Stimulated activated CD4-positive, alpha-beta T cell treated with anti-CD3 and anti-CD28 coated beads, Interleukin-15, amount 100 ng/mL, for 48 hours (primary cell): Measurements from ENCODE around the gene HIRA.
"Not testable (repeated sequence)": the region's sequence is repeated elsewhere in the genome, so short reads cannot be mapped to it uniquely, and the experiment has no call there.

Experiments
- DNase-seq, 2 donors: peaks; one replicate each; pipeline ENCODE4 v3.0.0-alpha.2; 2020; ENCODE audit warnings: low read depth in 2 of 2

Gene HIRA

GRCh38 chr22:19440411-19441195 lies 9.1 kb upstream of the HIRA start:
- DNase-seq, result no peak

GRCh38 chr22:19438298-19438697 lies 6.8 kb upstream of the HIRA start:
- DNase-seq, result no peak

GRCh38 chr22:19436444-19437161 lies 5.1 kb upstream of the HIRA start:
- not testable (repeated sequence) for DNase-seq

GRCh38 chr22:19434829-19435580 lies 3.5 kb upstream of the HIRA start:
- no peak for DNase-seq

GRCh38 chr22:19434401-19434800 lies 2.9 kb upstream of the HIRA start:
- DNase-seq, result no peak

GRCh38 chr22:19432133-19432851 lies 759 bp upstream of the HIRA start, which contains the start of gene MRPL40:
MRPL40 (plus strand) TSS chr22:19432545; CDS start chr22:19432555, 10 bp downstream.
- DNase-seq, result peak; percentile 86 to 89

GRCh38 chr22:19430890-19431541 lies 517 bp downstream of the HIRA start:
- DNase-seq, result no peak

GRCh38 chr22:19429950-19430889 lies 1.3 kb downstream of the HIRA start:
- no peak for DNase-seq

- no peak for DNase-seq
These were observed 7.4 kb downstream of the HIRA start for GRCh38 chr22:19424186-19424500.

- DNase-seq, result no peak
These were observed 8.9 kb downstream of the HIRA start for GRCh38 chr22:19422440-19423301.

GRCh38 chr22:19420321-19420720 lies 11.2 kb downstream of the HIRA start:
- no peak for DNase-seq

- peak in 1 of 2 donors; percentile 38 for DNase-seq
These were observed 11.9 kb downstream of the HIRA start for GRCh38 chr22:19419464-19420178.

- DNase-seq, result no peak
These were observed 12.5 kb downstream of the HIRA start for GRCh38 chr22:19419086-19419463.

GRCh38 chr22:19412923-19413322 lies 18.6 kb downstream of the HIRA start:
- DNase-seq, result no peak

GRCh38 chr22:19412478-19412877 lies 19.1 kb downstream of the HIRA start:
- no peak for DNase-seq

GRCh38 chr22:19411690-19412045 lies 19.9 kb downstream of the HIRA start:
- no peak for DNase-seq

GRCh38 chr22:19410941-19411689 lies 20.4 kb downstream of the HIRA start:
- no peak for DNase-seq
